Right cardiac atrium (tissue), 5 donors: ENCODE measurements around the gene CINP. TPM values are rescaled to one million over a fixed set of nuclear protein-coding genes. Genes with fewer than 3 reads are reported as not detected.
A peak's percentile ranks its signal among the peaks of the same experiment; 100 is the strongest.
"Not testable (repeated sequence)": the region's sequence is repeated elsewhere in the genome, so short reads cannot be mapped to it uniquely, and the experiment has no call there.

Experiments
- ATAC-seq, 2 donors: fragments of 200-7000 bp; cut with Tn5 transposase; one replicate each; pipeline versions ENCODE4 v1.8.0 to v1.9.1; 2020; ENCODE audit warnings: moderate library complexity in 2 of 2, mild to moderate bottlenecking in 1 of 2
- DNase-seq, 3 donors: peaks; one replicate each; pipeline ENCODE4 v3.0.0-alpha.2; 2020
- H3K27ac ChIP-seq: one replicate; pipeline ENCODE4 v1.5.1; 2013; ENCODE audit warnings: mild to moderate bottlenecking, low read length, control low read depth, moderate library complexity
- H3K27me3 ChIP-seq: one replicate; pipeline ENCODE4 v1.6.1; 2013; ENCODE audit not compliant: control insufficient read depth, insufficient read depth
- H3K4me1 ChIP-seq: one replicate; pipeline ENCODE4 v1.6.1; 2013; ENCODE audit warnings: low read length; ENCODE audit not compliant: control insufficient read depth, insufficient read depth
- H3K4me3 ChIP-seq: one replicate; pipeline ENCODE4 v1.5.1; 2013; ENCODE audit warnings: low read length, control low read depth
- H3K9me3 ChIP-seq: one replicate; pipeline ENCODE4 v1.6.1; 2013; ENCODE audit warnings: low read length; ENCODE audit not compliant: control insufficient read depth
- WGBS: extraction: QIAGEN DNeasy Blood & Tissue Kit; methylation state at CpG from one replicate; pipeline ENCODE4 v1.1.7; 2013; 5-methylcytosine and 5-hydroxymethylcytosine counted together
- intact Hi-C, 4 donors: fragments of 100-400 bp; cut with DNase I; formaldehyde crosslinking; loops; one replicate each; pipeline versions ENCODE4 v1.11.0 to v1.14.0; 2022 to 2023
- polyA plus RNA-seq: library from polyadenylated mRNA; stranded (reverse); fragments of 200-250 nt; gene quantifications from one replicate; pipeline ENCODE4 v1.2.3, GENCODE V29; 2013
- total RNA-seq, 4 donors: library from RNA; stranded (reverse); fragmentation: NEBNext Ultra II Directional; extraction: Animal tissue kit (Norgen Biotek cat#: 25700); gene quantifications; one replicate each; pipeline ENCODE4 v1.2.1, GENCODE V29; 2021
- donor health status: healthy with polysubstance abuse.
- donor health status: DM: no; HTN: yes; CAD: no.
- donor health status: DM: no; HTN: no; CAD: no.
- donor health status: DM: no; HTN: yes; CAD: no; lungs with severe emphysema.
- donor health status: DM: yes; HTN: yes; CAD: no.

CINP gene
- total and polyA plus RNA-seq, 5 donors: 31.8 to 38.2 (median 34.6) TPM

GRCh38 chr14:102304611-102305506 lies 57.8 kb downstream of the CINP start, which contains the start of gene MOK:
MOK (minus strand) TSS chr14:102305164; CDS start chr14:102304968, 196 bp downstream.
- peak within 1 kb of the TSS; percentile 90 for H3K4me3 ChIP-seq
- WGBS: under 1% methylated on average over 53 of the region's 53 CpGs
- H3K4me1 ChIP-seq: no peaks in the 10 kb centered on the region
- intact Hi-C loops: no loop called here
- DNase-seq: peak; percentile 95 to 99 (median 98)
- no peaks in the 10 kb centered on the region for H3K9me3 ChIP-seq
- ATAC-seq: peak; percentile 98
- H3K27me3 ChIP-seq: no peaks in the 10 kb centered on the region
- H3K27ac ChIP-seq: peak within 1 kb of the TSS; percentile 42

DNA sequence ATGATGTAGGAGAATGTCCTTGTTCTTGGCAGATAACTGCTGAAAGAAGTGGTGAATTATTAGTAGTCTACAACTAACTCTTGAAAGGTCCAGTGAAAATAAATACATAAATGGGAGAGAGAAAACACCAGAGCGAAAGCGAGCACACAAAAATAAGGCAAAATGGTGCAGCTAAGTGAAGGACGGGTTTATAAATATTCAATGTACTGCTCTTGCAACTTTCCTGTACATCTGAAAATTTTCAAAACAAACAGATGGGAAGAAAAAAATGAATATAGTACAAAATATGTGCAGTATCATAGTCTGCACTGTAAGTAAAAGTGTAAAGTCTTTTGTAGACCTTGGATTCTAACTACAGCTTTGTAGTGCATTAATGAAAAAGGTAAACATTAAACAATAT lies 59.0 kb downstream of the CINP start:
- no peak overlapping the region for H3K27ac ChIP-seq
- no peaks in the 10 kb centered on the region for H3K4me1 ChIP-seq
- WGBS: 93% methylated on average over 3 of the region's 3 CpGs
- H3K4me3 ChIP-seq: no peak overlapping the region
- ATAC-seq: no peak
- no peaks in the 10 kb centered on the region for H3K27me3 ChIP-seq
- DNase-seq: no peak
- no peaks in the 10 kb centered on the region for H3K9me3 ChIP-seq
- intact Hi-C loops: no loop called here

- H3K27me3 ChIP-seq, H3K4me1 ChIP-seq, DNase-seq, H3K27ac ChIP-seq, H3K4me3 ChIP-seq, ATAC-seq, H3K9me3 ChIP-seq, intact Hi-C loops: not testable (repeated sequence)
- 87% methylated on average over 12 of the region's 12 CpGs for WGBS
Measured at GRCh38 chr14:102298303-102299070, 64.2 kb downstream of the CINP start.

Other genes with a start within 250 kb of the CINP start
- 10 to 100 TPM; 21.9 to 27.3 (median 22.4) TPM for gene WDR20, start 223.0 kb downstream of the CINP start, total RNA-seq
- gene WDR20, start 223.0 kb downstream of the CINP start, polyA plus RNA-seq: 13.2 TPM
- 10 to 100 TPM; 11.4 to 18.4 (median 13.5) TPM for gene MOK, start 57.7 kb downstream of the CINP start, total RNA-seq
- gene MOK, start 57.7 kb downstream of the CINP start, polyA plus RNA-seq: 13.9 TPM
- 10 to 100 TPM in 1 of 4 donors, 1 to 10 TPM in 3; 5.7 to 11.0 (median 7.0) TPM for gene ZNF839, start 43.1 kb downstream of the CINP start, total RNA-seq
- gene ZNF839, start 43.1 kb downstream of the CINP start, polyA plus RNA-seq: 7.0 TPM
- gene TECPR2, start 51 bp upstream of the CINP start, total RNA-seq: 10 to 100 TPM; 15.7 to 32.0 (median 24.3) TPM
- 10.1 TPM for gene TECPR2, start 51 bp upstream of the CINP start, polyA plus RNA-seq
- gene ANKRD9, start 146.9 kb upstream of the CINP start, total RNA-seq: 100 to 1,000 TPM; 115 to 134 (median 125) TPM
- 43.1 TPM for gene ANKRD9, start 146.9 kb upstream of the CINP start, polyA plus RNA-seq
- gene RCOR1, start 229.8 kb upstream of the CINP start, total RNA-seq: 10 to 100 TPM; 12.2 to 14.4 (median 13.6) TPM
- 4.4 TPM for gene RCOR1, start 229.8 kb upstream of the CINP start, polyA plus RNA-seq